ENCODE measurements around the gene LIN28B. TPM values are rescaled to one million over a fixed set of nuclear protein-coding genes. Genes with fewer than 3 reads are reported as not detected.

LIN28B gene
- total RNA-seq, 1 experiment from 2014 or later, result 21.6 TPM

DNA sequence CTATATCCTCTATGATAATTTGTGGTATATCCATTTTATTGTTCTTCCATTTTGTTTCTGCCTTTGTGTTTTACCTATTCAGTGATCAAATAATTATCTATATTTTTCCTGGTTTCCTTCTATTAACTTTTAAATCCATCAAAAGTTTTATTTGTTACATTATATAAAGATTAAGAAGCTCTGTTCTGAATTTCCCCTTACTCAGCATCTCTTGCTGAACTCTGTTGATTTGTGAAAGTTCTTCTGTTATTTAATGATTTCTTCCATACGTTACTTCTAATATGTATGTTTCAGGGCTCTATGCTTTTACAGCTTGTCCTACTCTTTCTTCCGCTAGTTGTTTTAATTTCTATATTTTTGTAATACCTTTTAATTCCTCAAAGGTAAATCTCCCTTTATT lies 87.1 kb downstream of the LIN28B start:
- POLR2A ChIA-PET (ENCODE audit: low non-redundant PET), result no interaction called here
- H3K27ac ChIP-seq (ENCODE audit: low read depth, low read length, poor library complexity, severe bottlenecking), result no peak overlapping the region

GRCh38 chr6:105045526-105045925 lies 88.6 kb downstream of the LIN28B start:
- no peaks in the 10 kb centered on the region for H3K27me3 ChIP-seq (replicated peaks; ENCODE audit: insufficient read depth, low read depth, low read length, poor library complexity)
- H3K27ac ChIP-seq (ENCODE audit: low read depth, low read length, poor library complexity, severe bottlenecking), result no peak overlapping the region
- no peaks in the 10 kb centered on the region for H3K36me3 ChIP-seq (ENCODE audit: insufficient read depth, low read length, poor library complexity, severe bottlenecking)
- H3K9me3 ChIP-seq (ENCODE audit: low read depth, low read length, poor library complexity, severe bottlenecking), result no peaks in the 10 kb centered on the region
- H3K4me3 ChIP-seq (ENCODE audit: low read depth, low read length, poor library complexity, severe bottlenecking), result no peak overlapping the region
- BruUV-seq (replicated peaks), result no TSS peak
- CTCF ChIA-PET, result no interaction called here
- POLR2A ChIA-PET (ENCODE audit: low non-redundant PET), result no interaction called here
- no peak for DNase-seq (ENCODE audit: low spot score)
- no peaks in the 10 kb centered on the region for H3K4me1 ChIP-seq (ENCODE audit: insufficient read depth, low read length, poor library complexity, severe bottlenecking)
- TF ChIP-seq EZH2 (IDR thresholded peaks at IDR 0.05; ENCODE audit: borderline replicate concordance, low read depth, low read length, poor library complexity, severe bottlenecking) (no peak), CTCF (conservative IDR thresholded peaks at IDR 0.05; ENCODE audit: low read depth, low read length) (no peak)
- intact Hi-C loops (cut with micrococcal nuclease; ENCODE audit: unreplicated experiment), result no loop called here

More for the DNA sequence above, 87.1 kb downstream of the LIN28B start:
- no peaks in the 10 kb centered on the region for H3K36me3 ChIP-seq (ENCODE audit: insufficient read depth, low read length, poor library complexity, severe bottlenecking)
- DNase-seq (ENCODE audit: low spot score), result no peak
- CTCF ChIA-PET, result no interaction called here
- intact Hi-C loops (cut with micrococcal nuclease; ENCODE audit: unreplicated experiment), result no loop called here
- no peaks in the 10 kb centered on the region for H3K27me3 ChIP-seq (replicated peaks; ENCODE audit: insufficient read depth, low read depth, low read length, poor library complexity)
- TF ChIP-seq EZH2 (IDR thresholded peaks at IDR 0.05; ENCODE audit: borderline replicate concordance, low read depth, low read length, poor library complexity, severe bottlenecking), result no peak
- TF ChIP-seq CTCF (conservative IDR thresholded peaks at IDR 0.05; ENCODE audit: low read depth, low read length), result no peak
- no peak overlapping the region for H3K4me3 ChIP-seq (ENCODE audit: low read depth, low read length, poor library complexity, severe bottlenecking)
- no peaks in the 10 kb centered on the region for H3K9me3 ChIP-seq (ENCODE audit: low read depth, low read length, poor library complexity, severe bottlenecking)
- no peaks in the 10 kb centered on the region for H3K4me1 ChIP-seq (ENCODE audit: insufficient read depth, low read length, poor library complexity, severe bottlenecking)
- no TSS peak for BruUV-seq (replicated peaks)

DNA sequence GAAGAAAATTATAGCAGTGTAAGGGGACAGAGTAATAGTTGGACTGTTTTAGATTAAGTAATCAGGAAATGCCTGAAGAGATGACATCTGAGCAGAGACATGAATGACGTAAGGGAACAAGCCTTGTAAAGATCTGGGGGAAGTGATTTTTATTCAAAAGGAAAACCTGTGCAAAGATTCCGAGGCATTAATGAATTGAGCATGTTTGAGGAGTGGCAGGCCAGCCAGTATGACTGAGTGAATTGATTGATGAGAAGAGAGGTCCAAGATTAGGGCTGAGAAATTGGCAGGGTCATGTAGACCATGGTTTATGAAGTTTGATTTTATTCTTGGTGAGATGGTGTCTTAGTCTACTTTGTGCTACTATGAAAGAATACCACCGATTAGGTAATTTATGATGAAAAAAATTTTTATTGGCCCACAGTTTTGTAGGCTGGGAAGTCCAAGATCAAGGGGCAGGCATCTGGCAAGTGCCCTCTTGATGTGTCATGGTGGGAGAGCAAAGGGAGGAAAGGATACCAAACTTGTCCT lies 95.1 kb downstream of the LIN28B start:
- Histone ChIP-seq H3K4me1 (ENCODE audit: insufficient read depth, low read length, poor library complexity, severe bottlenecking) (peaks cover 13% of the 10 kb centered on the region), H3K36me3 (ENCODE audit: insufficient read depth, low read length, poor library complexity, severe bottlenecking) (no peaks in the 10 kb centered on the region), H3K4me3 (ENCODE audit: low read depth, low read length, poor library complexity, severe bottlenecking) (no peak overlapping the region), H3K9me3 (ENCODE audit: low read depth, low read length, poor library complexity, severe bottlenecking) (no peaks in the 10 kb centered on the region), H3K27me3 (replicated peaks; ENCODE audit: insufficient read depth, low read depth, low read length, poor library complexity) (no peaks in the 10 kb centered on the region), H3K27ac (ENCODE audit: low read depth, low read length, poor library complexity, severe bottlenecking) (peak overlapping the region; percentile 59)
- BruUV-seq (replicated peaks), result TSS peak; percentile 92
- POLR2A ChIA-PET (ENCODE audit: low non-redundant PET), result no interaction called here
- intact Hi-C loops (cut with micrococcal nuclease; ENCODE audit: unreplicated experiment), result no loop called here
- DNase-seq (ENCODE audit: low spot score), result peak; percentile 82
- CTCF ChIA-PET, result no interaction called here
- TF ChIP-seq EZH2 (IDR thresholded peaks at IDR 0.05; ENCODE audit: borderline replicate concordance, low read depth, low read length, poor library complexity, severe bottlenecking) (no peak), CTCF (conservative IDR thresholded peaks at IDR 0.05; ENCODE audit: low read depth, low read length) (no peak)
